OCI-LY1 (cell line): ENCODE measurements around the gene TXNL4A.

Source experiments
- H2AFZ ChIP-seq: fragments of 200-600 bp; sonication (generic), shearing (Covaris generic); 2 replicates; pipeline ENCODE4 v1.6.0; 2014; ENCODE audit warnings: antibody characterized with exemption, mild to moderate bottlenecking, low read length
- H3F3A ChIP-seq: fragments of 200-600 bp; sonication (generic), shearing (Covaris generic); 2 replicates; pipeline ENCODE4 v1.6.0; 2014; ENCODE audit warnings: mild to moderate bottlenecking, antibody characterized with exemption, low read length, moderate library complexity; ENCODE audit not compliant: insufficient read depth
- H3K27ac ChIP-seq: fragments of 200-600 bp; sonication (generic); 2 replicates; pipeline ENCODE4 v1.5.1; 2014; ENCODE audit warnings: low read length, mixed run types, mild to moderate bottlenecking, low read depth; ENCODE audit not compliant: poor library complexity, severe bottlenecking
- H3K27me3 ChIP-seq: fragments of 200-600 bp; sonication (generic); 2 replicates; pipeline ENCODE4 v1.6.0; 2014; ENCODE audit warnings: antibody characterized with exemption, mild to moderate bottlenecking, low read length, moderate library complexity; ENCODE audit not compliant: insufficient read depth
- H3K36me3 ChIP-seq: fragments of 200-600 bp; sonication (generic); 2 replicates; pipeline ENCODE4 v1.6.1; 2014; ENCODE audit warnings: mild to moderate bottlenecking, antibody characterized with exemption, low read length, moderate library complexity, mixed read lengths; ENCODE audit not compliant: insufficient read depth
- H3K4me1 ChIP-seq: fragments of 200-600 bp; sonication (generic); 2 replicates; pipeline ENCODE4 v1.5.1; 2014; ENCODE audit warnings: mild to moderate bottlenecking, low read length, moderate library complexity; ENCODE audit not compliant: insufficient read depth, severe bottlenecking
- H3K4me2 ChIP-seq: fragments of 200-600 bp; sonication (generic), shearing (Covaris generic); 2 replicates; pipeline ENCODE4 v1.6.1; 2014; ENCODE audit warnings: low read length
- H3K4me3 ChIP-seq: fragments of 200-600 bp; sonication (generic); 2 replicates; pipeline ENCODE4 v1.5.1; 2014; ENCODE audit warnings: low read length, low read depth, mild to moderate bottlenecking, mixed read lengths; ENCODE audit not compliant: poor library complexity, severe bottlenecking
- H3K79me2 ChIP-seq: fragments of 200-600 bp; shearing (Covaris generic); 2 replicates; pipeline ENCODE4 v1.6.1; 2016; ENCODE audit warnings: mixed run types, low read length, mixed read lengths; ENCODE audit not compliant: insufficient read depth
- H3K9ac ChIP-seq: fragments of 200-600 bp; sonication (generic), shearing (Covaris generic); 2 replicates; pipeline ENCODE4 v1.6.1; 2014; ENCODE audit warnings: mild to moderate bottlenecking, low read length, mixed read lengths
- H3K9me2 ChIP-seq: fragments of 200-600 bp; sonication (generic), shearing (Covaris generic); 2 replicates; pipeline ENCODE4 v1.6.1; 2014; ENCODE audit warnings: low read depth, mild to moderate bottlenecking, low read length, mixed read lengths
- H3K9me3 ChIP-seq: fragments of 200-600 bp; shearing (Covaris generic); 2 replicates; pipeline ENCODE4 v1.6.1; 2014; ENCODE audit warnings: low read length, mixed read lengths
- H4K20me1 ChIP-seq: fragments of 200-600 bp; sonication (generic), shearing (Covaris generic); 2 replicates; pipeline ENCODE4 v1.6.0; 2016; ENCODE audit warnings: mild to moderate bottlenecking, low read length; ENCODE audit not compliant: insufficient read depth
- EZH2 ChIP-seq: fragments of 200-600 bp; sonication (generic), shearing (Covaris generic); IDR thresholded peaks from 2 replicates; pipeline ENCODE4 v1.8.0; 2017; ENCODE audit warnings: borderline replicate concordance, mixed run types, mild to moderate bottlenecking, antibody characterized with exemption, low read length, moderate library complexity, mixed read lengths
- TF ChIP-seq, protein P1 (sequence below): fragments of 200-600 bp; sonication (generic), shearing (Covaris generic); IDR thresholded peaks from 2 replicates; pipeline ENCODE4 v1.5.1; 2017; ENCODE audit warnings: mild to moderate bottlenecking, antibody characterized with exemption, low read length, moderate library complexity, mixed read lengths

Gene TXNL4A

DNA sequence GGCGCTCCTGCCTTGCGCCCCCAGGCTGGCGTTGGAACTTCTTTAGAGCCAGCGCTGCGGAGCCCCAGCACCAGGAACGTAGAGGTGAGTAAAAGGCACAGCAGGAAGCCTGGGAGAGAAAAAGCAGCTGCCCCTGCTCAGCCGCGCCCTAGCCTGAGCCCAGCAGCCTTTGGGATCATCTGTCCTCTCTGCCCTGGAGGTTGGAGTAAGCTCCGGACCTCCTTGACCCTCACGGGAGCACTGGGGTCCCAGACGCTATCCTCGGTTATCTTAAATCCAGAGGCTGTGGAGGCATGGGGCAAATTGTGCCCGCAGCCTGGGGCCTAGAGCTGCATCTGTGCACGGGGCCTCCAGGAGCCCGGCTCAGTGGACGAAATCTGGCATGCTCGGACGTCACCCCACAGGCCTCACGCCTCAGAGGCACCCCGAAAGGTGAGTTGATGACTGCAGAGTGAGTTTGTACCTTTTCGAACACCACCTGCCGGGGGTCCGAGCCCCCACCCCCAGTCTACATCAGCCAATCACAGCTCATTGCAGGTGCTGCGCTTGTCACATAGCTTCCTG is 35.3 kb downstream of the TXNL4A start:
- Histone ChIP-seq H3K9me3 (no peaks in the 10 kb centered on the region), H3K4me1 (peaks cover 39% of the 10 kb centered on the region), H3K9me2 (no peaks in the 10 kb centered on the region), H3K36me3 (0 out of 2 replicates have a peak, but pooled peaks cover 4% of the 10 kb centered on the region), H3K27me3 (no peaks in the 10 kb centered on the region), H3F3A (no peaks in the 10 kb centered on the region), H3K79me2 (0 out of 2 replicates have a peak, but pooled peaks cover 5% of the 10 kb centered on the region), H3K27ac (no peak overlapping the region), H2AFZ (no peak overlapping the region), H3K9ac (no peak overlapping the region), H4K20me1 (no peaks in the 10 kb centered on the region), H3K4me3 (no peak overlapping the region), H3K4me2 (no peak overlapping the region)
- TF ChIP-seq EZH2 = no peak
- TF ChIP-seq, protein P1, sequence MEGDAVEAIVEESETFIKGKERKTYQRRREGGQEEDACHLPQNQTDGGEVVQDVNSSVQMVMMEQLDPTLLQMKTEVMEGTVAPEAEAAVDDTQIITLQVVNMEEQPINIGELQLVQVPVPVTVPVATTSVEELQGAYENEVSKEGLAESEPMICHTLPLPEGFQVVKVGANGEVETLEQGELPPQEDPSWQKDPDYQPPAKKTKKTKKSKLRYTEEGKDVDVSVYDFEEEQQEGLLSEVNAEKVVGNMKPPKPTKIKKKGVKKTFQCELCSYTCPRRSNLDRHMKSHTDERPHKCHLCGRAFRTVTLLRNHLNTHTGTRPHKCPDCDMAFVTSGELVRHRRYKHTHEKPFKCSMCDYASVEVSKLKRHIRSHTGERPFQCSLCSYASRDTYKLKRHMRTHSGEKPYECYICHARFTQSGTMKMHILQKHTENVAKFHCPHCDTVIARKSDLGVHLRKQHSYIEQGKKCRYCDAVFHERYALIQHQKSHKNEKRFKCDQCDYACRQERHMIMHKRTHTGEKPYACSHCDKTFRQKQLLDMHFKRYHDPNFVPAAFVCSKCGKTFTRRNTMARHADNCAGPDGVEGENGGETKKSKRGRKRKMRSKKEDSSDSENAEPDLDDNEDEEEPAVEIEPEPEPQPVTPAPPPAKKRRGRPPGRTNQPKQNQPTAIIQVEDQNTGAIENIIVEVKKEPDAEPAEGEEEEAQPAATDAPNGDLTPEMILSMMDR = no peak

DNA sequence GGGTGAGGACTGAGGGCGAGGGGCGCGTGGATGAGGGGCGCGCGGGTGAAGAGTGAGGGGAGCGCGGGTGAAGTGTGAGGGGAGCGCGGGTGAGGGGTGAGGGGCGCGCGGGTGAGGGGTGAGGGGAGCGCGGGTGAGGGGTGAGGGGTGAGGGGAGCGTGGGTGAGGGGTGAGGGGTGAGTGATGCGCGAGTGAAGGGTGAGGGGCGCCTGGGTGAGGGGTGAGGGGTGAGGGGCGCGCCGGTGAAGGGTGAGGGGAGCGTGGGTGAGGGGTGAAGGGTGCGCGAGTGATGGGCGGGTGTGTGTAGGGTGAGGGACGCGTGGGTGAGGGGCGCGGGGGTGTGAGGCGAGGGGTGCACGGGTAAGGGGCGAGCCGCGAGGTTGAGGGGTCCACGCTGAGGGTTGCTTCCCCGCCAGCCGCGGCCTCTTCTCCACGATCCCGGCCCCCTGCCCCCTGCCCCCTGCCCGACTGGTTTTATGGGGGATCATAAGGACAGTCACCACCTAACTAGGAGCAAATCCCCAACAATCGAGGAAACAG is 35.8 kb downstream of the TXNL4A start:
- no peak overlapping the region for H3K27ac ChIP-seq
- no peak overlapping the region for H3K9ac ChIP-seq

DNA sequence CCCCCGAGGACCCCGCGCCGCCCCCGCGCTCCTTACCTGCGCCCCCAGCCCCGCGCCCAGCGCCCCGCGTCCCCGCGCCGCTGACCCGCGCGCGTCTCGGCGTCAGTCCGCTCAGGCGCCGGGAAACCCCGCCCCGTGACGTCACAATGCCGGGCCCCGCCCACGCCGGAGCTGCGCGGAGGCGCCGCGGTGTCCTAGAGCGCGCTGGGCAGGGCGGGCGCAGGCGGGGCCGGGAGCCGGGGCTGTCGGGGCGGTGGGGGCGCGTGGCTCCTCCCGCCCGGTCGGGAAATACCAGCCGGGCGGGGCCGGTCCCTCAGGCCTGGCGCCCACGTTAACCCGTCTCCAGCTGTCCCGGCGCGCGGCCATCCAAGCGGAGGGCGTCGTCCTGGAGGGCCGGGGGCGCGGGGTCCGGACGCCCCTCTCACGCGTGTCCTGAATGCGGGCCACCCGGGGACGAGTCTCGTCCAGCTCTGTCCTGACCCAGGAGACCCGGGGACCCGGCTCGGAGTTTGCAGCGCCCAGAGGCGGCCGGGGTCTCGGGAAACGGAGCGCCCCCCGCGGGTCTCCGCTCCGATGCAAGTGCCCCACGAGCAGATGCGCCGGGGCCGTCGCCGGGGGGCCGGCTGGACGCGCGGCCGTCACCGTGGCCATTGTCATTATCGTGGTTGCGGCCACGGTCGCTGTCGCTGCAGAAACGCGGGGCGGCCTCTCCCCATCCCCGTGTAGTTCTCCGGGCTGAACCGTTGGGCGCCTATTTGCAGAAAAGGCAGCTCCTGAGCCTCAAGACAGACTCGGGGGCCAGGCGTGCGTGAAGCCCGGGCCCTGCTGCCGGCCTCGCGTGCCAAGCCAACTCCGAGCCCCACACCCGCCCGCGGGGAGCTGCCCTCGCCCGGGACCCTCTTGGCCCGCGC is 36.6 kb downstream of the TXNL4A start, which contains the start of gene SLC66A2:
SLC66A2 (minus strand) TSS at position 109 of the 911 bp plus-strand sequence. CDS start 727 bp downstream, outside the sequence.
- TF ChIP-seq, protein P1 = no peak; the same call in 1 of the 2 replicates
- no peak for TF ChIP-seq EZH2
- 0 out of 2 replicates have a peak, but pooled peaks cover 7% of the 10 kb centered on the region for H3K36me3 ChIP-seq
- H3K27me3 ChIP-seq = no peaks in the 10 kb centered on the region
- no peaks in the 10 kb centered on the region for H3F3A ChIP-seq
- no peaks in the 10 kb centered on the region for H4K20me1 ChIP-seq
- no peak within 1 kb of the TSS; the same call in 1 of the 2 replicates for H2AFZ ChIP-seq
- H3K9me3 ChIP-seq = no peaks in the 10 kb centered on the region
- peak within 1 kb of the TSS; percentile 68 for H3K27ac ChIP-seq
- no peaks in the 10 kb centered on the region for H3K9me2 ChIP-seq
- peak within 1 kb of the TSS; percentile 75 for H3K4me2 ChIP-seq
- peaks cover 48% of the 10 kb centered on the region for H3K4me1 ChIP-seq
- peak within 1 kb of the TSS; percentile 86 for H3K4me3 ChIP-seq
- peak within 1 kb of the TSS; percentile 79 for H3K9ac ChIP-seq
- 0 out of 2 replicates have a peak, but pooled peaks cover 5% of the 10 kb centered on the region for H3K79me2 ChIP-seq

More for the DNA sequence above, 35.8 kb downstream of the TXNL4A start:
- Histone ChIP-seq H3K4me1 (peaks cover 43% of the 10 kb centered on the region), H3K36me3 (0 out of 2 replicates have a peak, but pooled peaks cover 7% of the 10 kb centered on the region), H3K9me2 (no peaks in the 10 kb centered on the region), H3K4me2 (peak overlapping the region; percentile 75; the same call in 1 of the 2 replicates), H3K9me3 (no peaks in the 10 kb centered on the region), H4K20me1 (no peaks in the 10 kb centered on the region), H3K27me3 (no peaks in the 10 kb centered on the region), H3K4me3 (peak overlapping the region; percentile 86), H3F3A (no peaks in the 10 kb centered on the region), H3K79me2 (0 out of 2 replicates have a peak, but pooled peaks cover 5% of the 10 kb centered on the region), H2AFZ (no peak overlapping the region)
- TF ChIP-seq, protein P1 = no peak
- TF ChIP-seq EZH2 = no peak
